HG03280 (cell line): Measurements from ENCODE around the gene PPME1.

Experiments
- ATAC-seq: cut with Tn5 transposase; IDR thresholded peaks from one replicate; pipeline ENCODE4 v1.9.1; 2021; ENCODE audit warnings: mild to moderate bottlenecking, moderate library complexity; ENCODE audit not compliant: unreplicated experiment

Gene PPME1

DNA sequence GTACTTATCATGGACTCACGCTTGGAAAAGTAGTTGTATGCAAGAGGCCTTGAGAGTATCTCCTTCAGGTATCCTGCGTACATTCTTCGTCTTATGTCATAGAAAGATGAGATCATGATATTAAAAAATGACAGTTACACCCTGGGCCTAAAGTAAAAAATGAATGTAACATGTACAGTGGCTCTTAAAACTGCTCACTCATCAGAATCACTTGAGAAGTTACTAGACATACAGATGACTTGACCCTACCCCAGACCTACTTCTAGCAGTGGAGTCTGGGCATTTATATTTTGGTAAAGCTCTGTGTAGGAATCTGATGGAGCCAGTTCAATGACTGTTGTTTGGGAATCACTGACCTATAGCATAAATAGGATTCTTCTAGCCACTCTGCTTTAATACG, 54.5 kb downstream of the PPME1 start:
- ATAC-seq: no peak

DNA sequence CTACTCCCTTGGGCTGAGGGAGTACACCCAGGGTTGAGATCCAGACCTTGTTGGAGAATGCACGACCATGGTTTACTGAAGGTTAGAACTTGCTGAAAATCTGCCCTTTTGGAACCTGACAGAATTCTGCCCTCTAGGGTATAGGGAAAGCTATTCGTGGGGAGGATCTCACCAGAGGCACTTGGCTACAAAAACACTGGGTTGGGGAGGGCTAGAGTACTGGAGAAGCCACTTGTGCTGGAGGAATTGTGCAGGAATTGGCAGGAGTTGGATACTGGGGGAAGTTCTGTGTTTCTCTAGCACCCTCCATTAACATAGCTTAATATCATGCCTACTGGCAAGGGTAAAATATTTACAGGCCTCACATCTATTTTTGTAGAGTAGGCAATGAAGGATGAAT, 55.8 kb downstream of the PPME1 start:
- ATAC-seq: no peak

DNA sequence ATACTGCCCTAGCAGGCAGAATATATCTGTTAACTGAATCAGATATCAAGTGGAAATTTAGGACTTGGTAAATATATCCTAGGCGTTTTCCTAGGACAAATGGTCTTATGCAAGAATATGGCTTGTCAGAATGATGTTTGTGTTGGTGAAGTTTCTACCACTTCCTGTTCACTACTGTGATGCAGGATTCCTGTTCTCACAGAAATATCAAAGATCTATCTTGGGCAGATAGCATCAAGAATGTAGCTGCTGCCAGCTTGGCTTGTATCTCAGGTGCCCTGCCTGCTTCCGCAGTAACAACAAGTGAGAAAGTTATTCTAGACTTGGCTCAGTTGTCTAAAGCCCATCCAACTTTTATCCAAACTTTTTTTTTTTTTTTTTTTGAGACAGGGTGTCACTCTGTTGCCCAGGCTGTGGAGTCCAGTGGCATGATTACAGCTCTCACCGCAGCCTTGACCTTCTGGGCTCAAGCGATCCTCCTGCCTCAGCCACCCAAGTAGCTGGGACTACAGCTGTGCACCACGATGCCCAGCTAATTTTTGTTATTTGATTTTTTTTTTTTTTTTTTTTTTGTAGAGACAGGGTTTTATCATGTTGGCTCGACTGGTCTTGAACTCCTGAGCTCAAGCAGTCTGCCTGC, 61.3 kb downstream of the PPME1 start:
- no peak for ATAC-seq

DNA sequence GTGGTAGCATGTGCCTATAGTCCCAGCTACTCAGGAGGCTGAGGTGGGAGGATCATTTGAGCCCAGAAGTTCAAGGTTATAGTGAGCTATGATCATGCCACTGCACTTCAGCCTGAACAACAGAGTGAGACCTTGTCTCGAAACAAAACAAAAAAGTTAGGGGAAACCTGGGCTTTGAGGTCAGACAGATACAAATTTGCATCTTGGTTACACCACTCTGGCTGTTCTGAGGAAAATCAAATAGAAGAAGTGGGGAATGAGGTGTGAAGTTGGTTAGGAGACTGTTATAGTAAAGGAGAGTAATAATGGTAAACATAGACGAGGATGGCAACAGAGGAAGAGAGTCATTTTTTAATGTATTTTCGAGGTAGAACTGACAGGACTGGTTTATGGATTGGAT, 62.6 kb downstream of the PPME1 start:
- ATAC-seq: no peak

DNA sequence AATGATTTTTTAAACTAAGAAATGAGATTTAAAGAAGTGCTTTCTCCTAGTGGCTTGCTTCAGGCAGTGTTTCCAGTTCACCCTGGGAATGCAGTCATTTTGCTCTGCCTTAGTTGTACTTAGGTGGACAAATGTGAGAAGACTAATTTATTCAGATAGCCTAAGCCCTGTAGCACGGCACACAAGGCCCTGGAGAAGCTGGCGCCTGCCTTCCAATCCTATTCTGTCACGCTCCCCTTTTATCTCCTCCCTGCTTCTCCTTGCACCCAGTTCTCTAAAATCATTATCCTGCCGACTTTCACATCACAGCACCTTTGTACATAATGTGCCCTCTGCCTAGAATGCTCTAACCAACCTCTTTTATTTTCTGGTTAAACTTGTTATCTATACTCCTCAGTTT, 64.0 kb downstream of the PPME1 start:
- no peak for ATAC-seq

DNA sequence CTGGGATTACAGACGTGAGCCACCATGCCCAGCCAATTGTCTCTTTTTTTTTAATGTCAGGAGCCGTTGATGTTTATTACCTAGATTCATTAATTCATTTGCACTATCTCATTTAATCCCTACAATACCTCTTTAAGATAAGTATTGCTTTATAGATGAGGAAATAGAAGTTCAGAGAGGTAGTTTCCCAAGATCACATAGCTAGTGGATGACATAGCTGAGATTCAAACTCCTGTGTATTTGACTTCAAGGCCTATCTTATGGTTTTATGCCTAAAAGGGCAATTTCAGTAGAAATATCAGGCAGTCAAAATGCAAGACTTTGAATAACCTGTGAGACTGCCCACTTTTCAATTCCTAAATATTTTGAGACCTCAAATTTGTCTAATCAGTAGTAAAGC, 66.5 kb downstream of the PPME1 start:
- ATAC-seq: no peak

DNA sequence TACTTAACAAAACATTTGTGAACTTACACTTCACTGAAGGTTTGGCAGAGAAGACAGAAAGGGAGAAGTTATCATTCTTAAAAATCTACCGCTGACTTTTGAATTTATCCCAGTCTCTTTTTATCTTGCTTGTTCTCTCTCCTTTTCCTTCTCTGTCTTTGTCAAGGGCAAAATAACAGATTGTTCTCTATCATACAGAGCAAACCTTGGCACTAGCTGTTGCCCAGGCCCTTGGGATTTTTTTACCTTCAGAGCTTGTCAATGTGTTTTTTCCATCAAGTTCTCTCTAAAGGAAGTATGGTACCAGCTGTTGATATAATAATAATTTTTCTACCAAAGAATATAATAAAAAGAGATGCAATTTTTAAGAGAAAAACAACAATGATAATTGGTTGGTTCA, 67.2 kb downstream of the PPME1 start:
- ATAC-seq: no peak

DNA sequence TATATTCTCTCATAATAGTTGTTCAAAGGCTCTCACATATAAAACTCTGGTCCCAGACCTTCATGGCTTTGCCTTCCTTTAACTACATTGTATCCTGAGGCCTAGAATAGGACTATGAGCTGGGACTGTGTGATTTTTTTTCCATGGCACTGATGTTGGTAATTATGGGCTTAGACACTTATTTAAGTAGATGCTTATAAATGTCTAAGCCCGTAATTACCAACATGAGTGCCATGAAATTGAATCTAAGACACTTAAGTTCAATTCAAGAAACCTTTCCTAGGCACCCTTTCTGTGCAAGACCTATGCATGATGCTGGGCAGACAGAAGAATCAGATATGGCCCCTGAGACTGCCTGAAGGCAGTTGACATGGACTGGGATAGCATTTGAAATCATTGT, 77.4 kb downstream of the PPME1 start:
- no peak for ATAC-seq

DNA sequence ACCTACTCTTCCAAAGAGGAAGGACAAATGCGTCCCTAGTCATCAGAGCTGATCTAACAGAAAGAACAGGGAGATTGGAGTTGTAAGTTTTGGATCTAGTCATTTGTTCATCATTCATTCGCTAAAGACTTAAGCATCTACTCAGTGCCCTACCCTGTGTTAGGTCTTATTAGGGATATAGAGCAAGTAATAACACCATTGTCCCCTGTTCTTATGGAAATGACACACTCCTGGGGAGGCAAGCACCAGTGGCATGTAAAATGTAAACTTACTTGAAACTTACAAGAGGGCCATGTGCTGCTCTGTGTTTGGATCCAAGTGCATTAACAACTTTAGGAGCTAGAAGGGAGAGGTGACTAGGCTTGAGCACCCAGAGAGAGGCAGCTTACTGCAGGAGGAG, 78.4 kb downstream of the PPME1 start:
- no peak for ATAC-seq

DNA sequence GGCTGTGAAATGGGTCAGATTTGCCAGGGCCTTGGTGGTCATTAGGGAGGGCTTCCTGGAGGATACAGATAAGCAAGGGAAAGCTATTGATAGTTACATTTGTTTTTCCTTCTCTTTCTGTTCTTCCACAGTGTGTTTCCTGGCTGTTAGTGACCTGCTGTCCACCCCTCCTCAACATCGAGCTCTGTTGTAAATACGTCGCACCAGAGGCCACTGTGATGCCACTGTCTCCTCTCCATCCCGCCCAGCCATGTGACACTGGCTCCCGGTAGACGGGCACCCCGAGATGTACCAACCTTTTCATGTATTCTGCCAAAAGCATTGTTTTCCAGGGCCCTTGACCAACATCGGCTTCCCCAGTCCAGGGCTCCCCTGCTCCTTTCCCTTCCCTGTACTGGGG, 82.3 kb downstream of the PPME1 start:
- no peak for ATAC-seq

DNA sequence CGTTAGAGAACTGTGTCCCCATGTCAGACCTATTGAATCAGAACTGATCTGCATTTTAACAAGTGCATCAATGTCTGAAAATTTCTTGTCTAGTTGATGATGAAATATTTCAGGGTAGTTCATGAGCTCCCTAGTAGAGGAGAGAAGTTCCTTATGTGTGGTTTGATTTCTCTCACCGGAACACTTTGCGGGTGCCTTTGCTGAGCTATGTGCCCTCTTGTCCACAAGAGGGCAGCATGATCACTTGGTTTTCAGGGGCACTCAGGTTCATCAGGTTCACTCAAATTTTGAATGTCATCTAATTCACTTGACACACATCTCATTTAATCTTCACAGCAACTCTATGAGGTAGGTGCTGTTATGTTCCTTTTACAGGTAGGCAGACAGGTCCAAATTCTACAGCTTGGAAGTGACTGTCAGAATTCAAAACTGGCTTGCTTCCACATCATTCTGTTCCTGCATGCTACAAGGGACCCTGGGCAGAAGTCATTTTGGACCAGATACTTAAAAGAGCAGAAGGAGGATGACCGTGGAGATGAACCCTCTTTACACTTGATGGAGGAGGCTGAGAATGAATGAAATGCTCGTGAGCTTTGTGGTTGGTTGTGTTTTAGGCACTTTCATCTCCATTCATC, 84.8 kb downstream of the PPME1 start:
- no peak for ATAC-seq

DNA sequence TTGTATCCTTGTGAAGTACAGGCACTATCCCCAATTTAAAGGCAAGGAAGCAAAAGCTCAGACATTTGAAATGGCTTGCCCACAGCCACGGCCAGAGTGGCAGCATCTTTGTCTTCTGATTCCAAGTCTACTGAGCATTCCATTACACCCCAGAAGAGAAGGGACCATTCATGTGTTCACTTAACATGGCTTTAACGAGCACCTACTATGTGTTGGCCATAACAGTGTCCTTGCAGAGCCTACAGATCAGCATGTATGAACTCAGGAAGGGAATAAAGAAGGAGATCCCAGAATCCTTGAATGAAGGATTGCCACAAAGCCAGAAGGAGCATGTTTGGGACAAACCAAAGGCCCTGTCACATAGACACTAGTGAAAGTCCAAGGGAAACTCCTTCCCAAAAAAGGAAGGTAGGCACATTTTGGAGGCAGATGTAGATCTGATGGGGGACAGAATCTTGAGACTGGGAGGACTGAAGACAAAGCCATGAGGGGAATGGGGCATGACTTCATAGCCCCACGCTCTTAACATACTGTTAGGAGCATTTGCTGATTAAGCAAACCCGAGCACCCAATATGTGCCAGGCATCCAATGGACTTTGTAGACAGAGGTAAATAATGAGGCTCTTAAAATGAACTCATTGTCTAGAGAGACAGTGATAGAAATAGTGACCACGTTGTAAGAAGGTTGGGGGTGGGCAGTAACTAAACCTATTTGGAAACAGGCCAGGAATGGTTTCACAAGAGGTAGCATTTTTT, 85.5 kb downstream of the PPME1 start:
- no peak for ATAC-seq

DNA sequence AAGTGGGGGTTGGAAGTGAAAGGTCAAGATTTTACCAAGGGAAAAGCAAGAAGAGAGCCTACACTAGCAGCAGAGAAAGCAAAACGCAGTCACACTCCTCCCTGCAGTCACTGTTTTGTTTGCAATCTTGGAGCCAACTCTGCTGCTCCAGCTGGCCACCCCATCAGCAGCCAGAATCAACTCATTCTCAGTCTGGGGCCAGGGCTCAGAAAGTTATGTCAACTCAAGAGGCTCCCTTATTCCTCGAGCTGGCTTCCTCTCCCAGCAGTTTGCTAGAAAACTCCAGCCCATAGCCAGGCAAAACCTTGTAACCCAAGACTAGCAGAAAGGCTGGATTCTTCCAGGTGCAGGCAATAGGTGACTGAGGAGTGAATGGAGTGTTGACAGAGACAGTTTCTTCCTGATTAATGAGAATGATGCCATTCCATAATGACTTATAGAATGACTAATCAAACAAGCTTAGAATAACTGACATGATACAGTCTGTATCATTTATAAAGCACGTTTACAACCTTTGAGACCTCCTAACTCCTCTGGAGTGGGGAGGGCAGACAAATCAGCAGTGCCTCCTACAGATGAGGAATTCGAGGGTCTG, 87.0 kb downstream of the PPME1 start:
- no peak for ATAC-seq

DNA sequence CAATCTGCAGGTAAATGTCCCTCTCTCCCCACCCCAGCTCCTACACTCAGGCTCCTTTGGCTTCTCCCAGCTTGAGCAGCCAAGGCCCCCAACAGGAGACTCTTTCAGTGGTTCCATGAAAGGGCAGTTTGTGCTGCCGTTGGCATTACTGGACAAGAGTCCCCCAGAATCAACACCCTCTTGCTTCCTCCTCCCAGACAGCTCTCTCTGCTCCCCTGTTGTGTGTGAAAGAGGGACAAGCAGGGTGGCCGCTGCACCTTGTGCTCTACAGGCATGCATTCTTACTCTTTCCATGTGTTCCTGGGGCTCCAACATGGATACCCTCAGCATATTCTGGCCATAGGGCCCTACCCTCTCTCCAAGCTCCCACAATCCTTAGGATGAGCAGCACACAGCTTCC, 91.6 kb downstream of the PPME1 start:
- no peak for ATAC-seq

DNA sequence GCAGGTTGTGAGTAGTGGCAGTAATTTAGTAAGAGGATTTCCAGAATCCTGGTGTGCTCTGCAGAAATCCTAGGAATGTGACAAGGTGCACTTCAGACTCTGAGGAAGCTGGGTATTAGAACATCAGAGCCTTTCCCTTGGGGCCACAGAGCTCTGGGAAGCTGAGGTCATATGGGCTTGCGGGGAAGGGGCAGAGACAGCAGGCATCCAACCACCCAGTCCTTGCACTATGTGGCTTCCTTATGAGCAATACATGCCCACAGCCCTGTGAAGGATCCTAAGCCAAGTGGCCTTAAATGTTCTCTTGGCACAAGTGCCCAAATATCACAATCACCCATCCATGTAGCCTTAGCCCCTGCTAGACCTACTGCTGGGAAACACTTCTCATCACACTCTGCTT, 94.2 kb downstream of the PPME1 start:
- ATAC-seq: no peak

DNA sequence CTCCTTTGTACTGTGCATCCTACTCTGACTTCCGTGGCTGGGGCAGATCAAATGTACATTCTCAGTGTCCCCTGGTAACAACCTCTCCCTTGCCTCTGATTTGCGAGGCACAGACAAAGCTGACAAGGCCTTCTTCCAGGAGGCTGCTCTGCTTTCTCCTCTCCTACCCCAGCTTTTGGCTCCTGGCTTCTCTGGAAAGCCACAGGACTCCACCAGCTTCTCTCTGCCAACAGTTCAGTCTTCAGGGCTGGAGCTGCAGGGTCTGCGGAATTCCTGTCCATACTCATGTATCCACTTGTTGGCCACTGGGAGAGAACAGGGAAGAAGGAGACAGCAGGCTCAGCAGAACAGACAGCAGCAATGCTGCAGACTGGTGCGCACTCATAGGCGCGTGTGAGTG, 95.9 kb downstream of the PPME1 start:
- no peak for ATAC-seq

DNA sequence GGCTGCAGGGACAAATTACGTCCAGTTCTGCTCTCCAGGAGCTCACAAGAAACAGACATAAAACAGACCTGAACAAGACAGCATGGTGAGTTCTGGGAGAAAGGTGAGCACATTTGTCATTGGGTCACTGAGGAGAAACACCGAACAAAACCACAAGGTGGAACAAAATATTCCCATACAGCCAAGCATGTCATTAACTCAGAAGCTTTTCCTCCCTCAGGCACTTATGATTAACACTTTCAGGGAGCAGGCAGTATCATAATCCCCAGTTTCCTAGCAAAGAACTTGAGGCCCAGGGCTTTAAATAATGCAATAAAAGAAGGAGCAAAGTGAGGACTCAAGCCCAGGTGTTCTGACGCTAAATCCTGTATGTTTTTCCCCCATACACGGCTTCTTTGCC, 97.4 kb downstream of the PPME1 start:
- no peak for ATAC-seq

DNA sequence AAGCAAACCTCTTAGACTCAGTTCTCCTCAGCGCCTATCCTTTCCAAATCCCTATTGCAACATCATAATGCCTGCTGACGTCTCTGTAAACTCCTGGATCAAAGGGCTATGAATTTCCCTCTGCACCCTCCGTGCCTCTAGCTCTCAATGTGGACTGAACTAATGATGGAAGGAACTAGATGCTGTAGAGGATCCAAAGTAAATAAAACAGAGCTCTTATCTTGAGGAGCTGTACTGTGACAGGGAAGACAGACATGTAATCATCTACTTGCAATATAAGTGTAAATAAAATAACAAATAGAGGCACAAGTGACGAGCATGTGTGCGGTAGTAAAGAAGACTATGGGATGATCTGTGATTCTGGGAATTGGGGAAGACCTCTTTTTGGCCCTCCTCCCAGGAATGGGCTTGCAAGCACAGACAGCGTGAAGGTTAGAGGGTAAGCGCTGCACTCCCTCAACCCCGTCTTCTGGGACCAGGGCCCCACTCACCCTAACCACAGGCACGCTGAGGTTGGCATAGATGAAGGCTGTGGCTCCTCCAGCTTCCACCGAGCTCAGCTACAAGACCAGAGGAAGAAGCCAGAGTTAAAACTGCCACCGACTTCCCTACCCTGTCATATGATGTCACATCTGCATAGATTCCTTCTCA, 98.2 kb downstream of the PPME1 start:
- no peak for ATAC-seq

DNA sequence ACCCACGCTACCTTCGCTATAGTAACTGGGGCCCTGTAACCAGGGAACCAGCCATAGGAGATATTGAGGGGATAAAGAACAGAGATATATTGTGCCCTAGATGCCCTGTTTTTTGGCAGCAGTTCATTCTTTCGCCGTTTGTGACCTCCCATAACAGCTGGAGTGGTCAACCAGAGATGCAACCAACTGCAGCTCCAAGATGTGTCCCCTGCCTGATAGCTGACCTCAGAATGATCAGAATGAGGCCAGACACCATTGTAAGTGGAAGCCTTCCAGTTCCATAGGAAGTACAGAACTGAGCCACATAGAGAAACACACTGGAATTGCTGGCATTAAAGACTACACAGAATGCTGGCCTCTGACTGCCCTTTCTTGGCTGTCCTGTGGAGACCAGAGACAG, 101.2 kb downstream of the PPME1 start:
- ATAC-seq: no peak

DNA sequence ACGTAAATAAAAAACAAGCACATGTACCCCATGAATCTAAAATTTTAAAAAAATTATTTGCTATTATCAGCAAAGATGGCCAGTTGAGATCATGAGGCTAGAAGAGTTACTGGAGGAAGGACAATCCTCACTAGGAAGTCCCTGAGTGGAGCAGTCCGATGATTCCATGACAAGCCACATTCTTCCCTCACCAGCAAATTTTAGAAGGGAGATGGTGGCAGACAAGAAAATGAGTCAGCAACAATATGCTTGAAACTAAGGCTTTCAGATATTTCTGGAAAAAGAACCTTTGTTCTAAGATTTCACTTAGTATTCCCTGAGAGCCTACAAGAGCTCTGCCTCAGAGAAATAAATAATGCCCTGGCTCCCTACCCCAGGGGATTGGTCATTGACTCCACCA, 105.5 kb downstream of the PPME1 start:
- no peak for ATAC-seq

DNA sequence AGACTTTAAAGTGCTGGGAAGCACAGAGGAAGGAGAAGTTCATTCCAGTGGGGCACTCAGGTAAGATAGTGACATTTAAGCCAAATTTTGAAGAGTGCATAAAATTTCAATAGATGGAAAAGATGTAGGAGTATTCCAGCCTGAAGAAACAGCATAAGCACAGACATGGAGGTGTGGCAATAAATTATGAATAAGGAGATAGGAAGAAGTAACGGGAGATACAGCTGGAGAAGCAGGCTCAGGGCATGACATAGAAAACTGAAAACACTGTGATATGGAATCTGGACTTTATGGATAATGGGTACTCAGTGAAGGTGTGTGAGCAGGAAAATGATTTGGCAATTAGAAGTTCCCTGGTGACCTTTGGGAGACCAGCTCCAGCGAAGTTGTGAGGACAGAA, 107.0 kb downstream of the PPME1 start:
- ATAC-seq: no peak
